Neuronal stem cell (in vitro differentiated cells): ENCODE data around the gene MAN1B1.

Experiments
- DNase-seq: peaks from one replicate; pipeline ENCODE4 v3.0.0-alpha.2; 2013; ENCODE audit warnings: low spot score
- H2AFZ ChIP-seq: one replicate; pipeline ENCODE4 v1.6.1; 2013; ENCODE audit warnings: mild to moderate bottlenecking, low read length, inconsistent platforms
- H2AK5ac ChIP-seq: 2 replicates; pipeline ENCODE4 v1.6.1; 2013; ENCODE audit warnings: low read depth, mild to moderate bottlenecking, inconsistent platforms, low read length, moderate library complexity, mixed read lengths
- H2BK120ac ChIP-seq: 2 replicates; pipeline ENCODE4 v1.6.1; 2013; ENCODE audit warnings: low read depth, mild to moderate bottlenecking, inconsistent platforms, low read length, moderate library complexity, mixed read lengths
- H2BK12ac ChIP-seq: one replicate; pipeline ENCODE4 v1.6.1; 2013; ENCODE audit warnings: low read length, inconsistent platforms
- H2BK15ac ChIP-seq: 2 replicates; pipeline ENCODE4 v1.6.1; 2013; ENCODE audit warnings: mild to moderate bottlenecking, low read length, inconsistent platforms, mixed read lengths
- H2BK5ac ChIP-seq: one replicate; pipeline ENCODE4 v1.6.1; 2013; ENCODE audit warnings: inconsistent platforms, mild to moderate bottlenecking, low read length, moderate library complexity
- H3K14ac ChIP-seq: one replicate; pipeline ENCODE4 v1.6.1; 2013; ENCODE audit warnings: low read length, inconsistent platforms
- H3K18ac ChIP-seq: 2 replicates; pipeline ENCODE4 v1.6.1; 2013; ENCODE audit warnings: low read length, inconsistent platforms
- H3K23ac ChIP-seq: 2 replicates; pipeline ENCODE4 v1.6.1; 2013; ENCODE audit warnings: low read depth, mild to moderate bottlenecking, mixed read lengths, low read length, inconsistent platforms; ENCODE audit not compliant: poor library complexity
- H3K27ac ChIP-seq: replicated peaks from 3 replicates; pipeline ENCODE4 v1.5.1; 2013; ENCODE audit warnings: low read length, inconsistent platforms
- H3K27me3 ChIP-seq, 3 experiments: 2 replicates each; pipeline ENCODE4 v1.6.1; 2013; ENCODE audit warnings: low read length in 3 of 3, mild to moderate bottlenecking in 2 of 3, inconsistent platforms in 1 of 3, low read depth in 1 of 3, mixed read lengths in 1 of 3, moderate library complexity in 1 of 3; ENCODE audit not compliant: control insufficient read depth in 3 of 3, insufficient read depth in 3 of 3
- H3K36me3 ChIP-seq, 2 donors: replicated peaks in 1 of 2; 2 replicates each; pipeline ENCODE4 v1.6.1; 2013; ENCODE audit warnings: low read length in 2 of 2; ENCODE audit not compliant: control insufficient read depth in 2 of 2, insufficient read depth in 2 of 2
- H3K4ac ChIP-seq: 2 replicates; pipeline ENCODE4 v1.6.1; 2013; ENCODE audit warnings: inconsistent platforms, mild to moderate bottlenecking, low read length, moderate library complexity
- H3K4me1 ChIP-seq, 2 donors: 1 replicate in 1 of 2; 2 replicates in 1 of 2; pipeline ENCODE4 v1.6.1; 2013; ENCODE audit warnings: low read length in 2 of 2, low read depth in 1 of 2; ENCODE audit not compliant: control insufficient read depth in 2 of 2, insufficient read depth in 1 of 2
- H3K4me2 ChIP-seq: one replicate; pipeline ENCODE4 v1.6.1; 2013; ENCODE audit warnings: mild to moderate bottlenecking, low read length, inconsistent platforms; ENCODE audit not compliant: insufficient read depth, poor library complexity, severe bottlenecking
- H3K4me3 ChIP-seq, 2 donors: 2 replicates each; pipeline ENCODE4 v1.5.1; 2013; ENCODE audit warnings: low read length in 2 of 2, mild to moderate bottlenecking in 2 of 2, inconsistent platforms in 1 of 2, moderate library complexity in 1 of 2
- H3K79me1 ChIP-seq: one replicate; pipeline ENCODE4 v1.6.1; 2013; ENCODE audit warnings: low read depth, mild to moderate bottlenecking, inconsistent platforms, low read length, moderate library complexity
- H3K9ac ChIP-seq: one replicate; pipeline ENCODE4 v1.6.1; 2013; ENCODE audit warnings: mild to moderate bottlenecking, low read depth, low read length, inconsistent platforms; ENCODE audit not compliant: poor library complexity
- H3K9me3 ChIP-seq, 2 donors: replicated peaks in 1 of 2; 2 replicates each; pipeline versions ENCODE3 to v1.6.1; 2013; ENCODE audit warnings: low read length in 2 of 2, mild to moderate bottlenecking in 2 of 2, inconsistent platforms in 1 of 2, low read depth in 1 of 2, mixed read lengths in 1 of 2, moderate library complexity in 1 of 2; ENCODE audit not compliant: control insufficient read depth in 2 of 2, insufficient read depth in 1 of 2
- H4K8ac ChIP-seq: one replicate; pipeline ENCODE4 v1.6.1; 2013; ENCODE audit warnings: low read depth, mild to moderate bottlenecking, inconsistent platforms, low read length, moderate library complexity
- H4K91ac ChIP-seq: one replicate; pipeline ENCODE4 v1.6.1; 2013; ENCODE audit warnings: low read length, low read depth, mild to moderate bottlenecking, inconsistent platforms; ENCODE audit not compliant: poor library complexity
- WGBS, 2 donors: extraction: QIAGEN DNeasy Blood & Tissue Kit; methylation state at CpG; one replicate each; pipeline ENCODE4 v1.1.7; 2013; ENCODE audit warnings: missing lambda C conversion rate in 2 of 2, mixed read lengths in 1 of 2; ENCODE audit not compliant: insufficient read length in 2 of 2, insufficient replicate concordance in 1 of 2; ENCODE audit errors: extremely low coverage in 2 of 2; 5-methylcytosine and 5-hydroxymethylcytosine counted together

MAN1B1 gene

DNA sequence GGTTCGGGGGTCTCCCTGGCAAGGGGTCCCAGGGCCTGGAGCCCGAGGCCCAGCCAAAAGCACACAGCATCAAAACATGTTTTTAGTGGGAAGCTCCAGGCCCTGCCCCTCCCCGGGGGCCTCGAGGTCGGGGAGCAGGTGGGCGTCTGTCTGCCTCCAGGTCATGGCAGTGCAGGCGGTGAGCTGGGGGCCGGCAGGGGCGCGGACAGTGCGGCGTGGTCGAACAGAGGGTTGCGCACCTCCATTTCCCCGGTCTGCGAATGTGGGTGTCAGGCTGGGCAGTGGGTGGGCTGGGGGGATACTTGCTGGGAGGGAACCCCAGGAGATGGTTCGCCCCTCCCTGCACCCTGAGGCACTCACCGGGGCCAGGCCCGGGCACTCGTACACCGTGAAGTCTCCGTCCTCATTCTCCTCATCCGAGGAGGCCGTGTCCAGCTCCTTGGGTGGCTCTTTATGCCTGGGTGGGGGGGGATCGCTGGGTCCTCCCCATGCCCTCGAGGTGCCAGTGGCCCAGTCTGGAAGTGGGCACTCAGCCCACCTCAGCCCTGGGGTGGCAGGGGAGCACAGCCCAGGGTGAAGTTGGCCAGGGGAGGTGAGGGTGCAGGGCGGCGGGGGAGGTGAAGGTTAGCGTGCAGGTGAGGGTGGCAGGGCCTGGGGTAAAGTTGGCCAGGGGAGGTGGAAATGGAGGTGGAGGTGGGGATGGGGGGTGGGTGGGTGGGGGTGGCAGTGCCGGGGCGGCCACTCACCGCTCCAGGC, 47.0 kb upstream of the MAN1B1 start:
- H2BK120ac ChIP-seq, result no peak overlapping the region
- H2AK5ac ChIP-seq, result no peak overlapping the region
- H3K9me3 ChIP-seq, result no peaks in the 10 kb centered on the region
- no peak overlapping the region for H3K4me3 ChIP-seq
- H3K14ac ChIP-seq, result peak overlapping the region; percentile 38
- H4K91ac ChIP-seq, result no peak overlapping the region
- no peak overlapping the region for H2AFZ ChIP-seq
- H3K18ac ChIP-seq, result no peak overlapping the region
- no peak overlapping the region for H2BK12ac ChIP-seq
- H3K36me3 ChIP-seq, result peaks cover 3 to 23% of the 10 kb centered on the region in 2 donors
- peaks cover 6 to 40% of the 10 kb centered on the region in 2 donors for H3K4me1 ChIP-seq
- no peak overlapping the region for H3K23ac ChIP-seq
- H3K4me2 ChIP-seq, result no peak overlapping the region
- no peak overlapping the region for H4K8ac ChIP-seq
- no peak overlapping the region for H2BK5ac ChIP-seq
- H3K4ac ChIP-seq, result no peak overlapping the region
- whole genome bisulfite sequencing, 2 donors, result no CpG with 5 or more reads among the region's 32 CpGs
- no peak overlapping the region for H2BK15ac ChIP-seq
- H3K27me3 ChIP-seq, result peaks cover 0 to 5% (median 0%) of the 10 kb centered on the region in 3 experiments
- no peak overlapping the region for H3K9ac ChIP-seq
- H3K27ac ChIP-seq, result no peak overlapping the region
- peaks cover 7% of the 10 kb centered on the region for H3K79me1 ChIP-seq
- no peak for DNase-seq

DNA sequence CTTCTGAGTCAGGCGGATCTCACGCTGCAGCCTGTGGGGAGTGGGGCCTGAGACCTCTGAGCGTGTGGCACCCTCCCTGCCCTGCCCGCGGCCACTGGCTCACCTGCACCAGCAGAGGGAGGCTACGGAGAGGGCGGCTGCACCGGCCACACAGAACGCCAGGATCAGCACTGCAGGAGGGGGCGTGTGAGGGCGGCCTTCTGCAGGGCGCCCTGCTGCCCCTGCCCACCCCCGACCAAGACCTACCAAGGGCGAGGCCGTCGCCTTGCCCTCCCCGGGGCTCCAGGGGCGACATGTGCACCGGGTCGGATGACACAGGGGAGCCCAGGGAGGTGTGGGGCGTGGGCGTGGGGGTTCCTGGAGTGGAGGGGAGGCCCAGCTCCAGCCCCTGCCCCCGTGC, 46.2 kb upstream of the MAN1B1 start:
- Histone ChIP-seq H3K14ac (no peak overlapping the region), H3K36me3 (peaks cover 3 to 23% of the 10 kb centered on the region in 2 donors), H3K18ac (no peak overlapping the region), H3K4ac (no peak overlapping the region), H3K23ac (peak overlapping the region; percentile 31), H2AK5ac (no peak overlapping the region), H2BK15ac (no peak overlapping the region), H3K4me1 (peaks cover 8 to 40% of the 10 kb centered on the region in 2 donors), H3K4me2 (no peak overlapping the region), H4K91ac (no peak overlapping the region), H3K4me3 (peak overlapping the region in 1 of 2 donors; percentile 38), H3K79me1 (peaks cover 7% of the 10 kb centered on the region), H3K27me3 (peaks cover 0 to 12% (median 0%) of the 10 kb centered on the region in 3 experiments), H3K27ac (no peak overlapping the region), H4K8ac (no peak overlapping the region), H3K9me3 (no peaks in the 10 kb centered on the region), H2BK120ac (no peak overlapping the region), H3K9ac (no peak overlapping the region), H2BK12ac (no peak overlapping the region), H2BK5ac (no peak overlapping the region), H2AFZ (peak overlapping the region; percentile 54)
- no CpG with 5 or more reads among the region's 23 CpGs for WGBS, 2 donors
- no peak for DNase-seq

DNA sequence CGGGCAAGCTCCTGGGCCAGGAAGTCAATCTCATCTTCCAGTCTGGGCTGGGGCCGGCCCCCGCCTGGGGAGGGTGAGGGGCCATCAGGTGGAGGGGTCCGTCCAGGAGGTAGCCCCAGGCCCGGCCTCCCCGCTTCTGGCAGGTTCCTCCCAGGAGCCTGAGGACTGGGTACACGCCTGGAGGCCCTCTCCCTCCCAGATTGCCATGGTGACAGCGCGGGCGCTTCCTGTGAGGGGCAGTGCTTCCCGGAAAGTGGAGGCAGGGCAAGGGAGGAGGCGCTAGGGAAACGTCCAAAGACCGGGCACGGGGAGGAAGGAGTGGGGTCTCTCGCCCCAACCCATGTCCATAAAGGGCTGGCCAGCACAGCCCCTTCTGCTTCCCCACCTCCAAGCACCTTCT, 45.7 kb upstream of the MAN1B1 start:
- Histone ChIP-seq H3K9ac (no peak overlapping the region), H2BK120ac (peak overlapping the region; percentile 31), H2BK15ac (no peak overlapping the region), H3K4ac (no peak overlapping the region), H3K27ac (no peak overlapping the region), H3K9me3 (no peaks in the 10 kb centered on the region), H3K4me2 (no peak overlapping the region), H3K4me1 (peaks cover 8 to 40% of the 10 kb centered on the region in 2 donors), H3K14ac (no peak overlapping the region), H4K8ac (no peak overlapping the region), H2AK5ac (no peak overlapping the region), H2BK5ac (no peak overlapping the region), H3K4me3 (peak overlapping the region in 1 of 2 donors; percentile 38), H2AFZ (peak overlapping the region; percentile 54), H3K79me1 (peaks cover 7% of the 10 kb centered on the region), H4K91ac (no peak overlapping the region), H3K18ac (no peak overlapping the region), H2BK12ac (no peak overlapping the region), H3K27me3 (peaks cover 0 to 13% (median 0%) of the 10 kb centered on the region in 3 experiments), H3K23ac (no peak overlapping the region), H3K36me3 (peaks cover 3 to 23% of the 10 kb centered on the region in 2 donors)
- DNase-seq, result no peak
- no CpG with 5 or more reads among the region's 16 CpGs for WGBS, 2 donors
